HEK293 (cell line): Measurements from ENCODE around the gene FAM193A.

ENCODE experiments used
- CTCF ChIA-PET: fragments of 350-600 bp; formaldehyde crosslinking; extraction: SDS; loops from one replicate; lab custom pipeline; 2021; ENCODE audit warnings: antibody characterized with exemption; lab: Yijun Ruan, JAX
- POLR2A ChIA-PET: fragments of 300-600 bp; formaldehyde crosslinking; extraction: SDS; loops from one replicate; lab custom pipeline; 2020; ENCODE audit warnings: antibody characterized with exemption, inconsistent platforms; lab: Yijun Ruan, JAX
- H3K27ac ChIP-seq: fragments of 200-500 bp; sonication (Bioruptor generic); 2 replicates; pipeline ENCODE4 v1.5.1; 2014; ENCODE audit warnings: low read depth, low read length, control low read depth, inconsistent platforms; ENCODE audit errors: extremely low read depth
- H3K36me3 ChIP-seq, 2 experiments: fragments of 200-500 bp in 1 of 2; sonication (Bioruptor generic) in 1 of 2; 1 replicate in 1 of 2; 2 replicates in 1 of 2; pipeline ENCODE4 v1.5.1; 2014 to 2017; ENCODE audit warnings: inconsistent platforms in 2 of 2, low read length in 2 of 2; ENCODE audit not compliant: control insufficient read depth in 2 of 2, insufficient read depth in 1 of 2
- H3K4me1 ChIP-seq: fragments of 200-500 bp; sonication (Bioruptor generic); 2 replicates; pipeline ENCODE4 v1.5.1; 2014; ENCODE audit warnings: mild to moderate bottlenecking, low read length, inconsistent platforms; ENCODE audit not compliant: control insufficient read depth, insufficient read depth
- H3K4me3 ChIP-seq: 2 replicates; pipeline ENCODE4 v1.5.1; 2011; ENCODE audit warnings: low read depth, mild to moderate bottlenecking, control low read depth, low read length, moderate library complexity
- H3K9me3 ChIP-seq: fragments of 200-500 bp; sonication (Bioruptor generic); 2 replicates; pipeline ENCODE4 v1.5.1; 2014; ENCODE audit warnings: low read depth, low read length, inconsistent platforms; ENCODE audit not compliant: control insufficient read depth, insufficient read depth
- AEBP2 ChIP-seq: fragments of 450-650 bp; formaldehyde crosslinking; IDR thresholded peaks from 2 replicates; pipeline ENCODE4 v1.5.1; 2016; ENCODE audit warnings: missing biosample characterization, missing genetic modification characterization, borderline replicate concordance
- CTCF ChIP-seq: fragments of 450-650 bp; formaldehyde crosslinking; IDR thresholded peaks from 2 replicates; pipeline ENCODE4 v1.5.1; 2016; ENCODE audit warnings: missing biosample characterization, missing genetic modification characterization
- ELK4 ChIP-seq: IDR thresholded peaks from 2 replicates; pipeline ENCODE4 v1.6.1; 2011; ENCODE audit warnings: mild to moderate bottlenecking, low read depth, low read length, borderline replicate concordance
- INSM2 ChIP-seq: fragments of 450-650 bp; formaldehyde crosslinking; IDR thresholded peaks from 2 replicates; pipeline ENCODE4 v1.5.1; 2016; ENCODE audit warnings: missing biosample characterization, missing genetic modification characterization
- KLF17 ChIP-seq: fragments of 450-650 bp; formaldehyde crosslinking; IDR thresholded peaks from 2 replicates; pipeline ENCODE4 v1.5.1; 2016; ENCODE audit warnings: missing biosample characterization, missing genetic modification characterization
- MEIS1 ChIP-seq: sonication (generic); formaldehyde crosslinking; IDR thresholded peaks from 2 replicates; pipeline ENCODE4 v1.8.1; 2022; ENCODE audit warnings: missing genetic modification reagents, mild to moderate bottlenecking, borderline replicate concordance
- REST ChIP-seq: fragments of 450-650 bp; formaldehyde crosslinking; IDR thresholded peaks from 2 replicates; pipeline ENCODE4 v1.5.1; 2016; ENCODE audit warnings: missing biosample characterization, missing genetic modification characterization
- ZBTB17 ChIP-seq: fragments of 450-650 bp; formaldehyde crosslinking; IDR thresholded peaks from 2 replicates; pipeline ENCODE4 v1.5.1; 2016; ENCODE audit warnings: missing biosample characterization, missing genetic modification characterization
- ZFP3 ChIP-seq: fragments of 450-650 bp; formaldehyde crosslinking; IDR thresholded peaks from 2 replicates; pipeline ENCODE4 v1.5.1; 2016; ENCODE audit warnings: low read depth, missing biosample characterization, missing genetic modification characterization
- ZFP69B ChIP-seq: fragments of 450-650 bp; formaldehyde crosslinking; IDR thresholded peaks from 2 replicates; pipeline ENCODE4 v1.5.1; 2016; ENCODE audit warnings: missing biosample characterization, missing genetic modification characterization
- ZNF114 ChIP-seq: fragments of 450-650 bp; formaldehyde crosslinking; IDR thresholded peaks from 2 replicates; pipeline ENCODE4 v1.5.0; 2017; ENCODE audit warnings: missing biosample characterization, missing genetic modification characterization
- ZNF132 ChIP-seq: fragments of 450-650 bp; formaldehyde crosslinking; IDR thresholded peaks from 2 replicates; pipeline ENCODE4 v1.5.1; 2017; ENCODE audit warnings: missing biosample characterization, missing genetic modification characterization, borderline replicate concordance
- ZNF174 ChIP-seq: fragments of 450-650 bp; formaldehyde crosslinking; IDR thresholded peaks from 2 replicates; pipeline ENCODE4 v1.5.0; 2017; ENCODE audit warnings: missing biosample characterization, mild to moderate bottlenecking, missing genetic modification characterization
- ZNF660 ChIP-seq: fragments of 450-650 bp; IDR thresholded peaks from 2 replicates; pipeline ENCODE4 v1.5.1; 2018; ENCODE audit warnings: missing biosample characterization, mild to moderate bottlenecking, missing genetic modification characterization
- ZNF677 ChIP-seq: fragments of 450-650 bp; IDR thresholded peaks from 2 replicates; pipeline ENCODE4 v1.5.0; 2018; ENCODE audit warnings: missing biosample characterization, mild to moderate bottlenecking, missing genetic modification characterization, moderate library complexity

FAM193A gene

GRCh38 chr4:2643555-2643954 is 107.1 kb downstream of the FAM193A start (continued):
- no peak for TF ChIP-seq ELK4
- no peak for TF ChIP-seq ZNF114 (tag by site-specific recombination)
- TF ChIP-seq ZNF132 (tag by site-specific recombination), result no peak

GRCh38 chr4:2646396-2647149 is 110.1 kb downstream of the FAM193A start:
- peaks cover 0 to 79% of the 10 kb centered on the region in 2 experiments; a peak in 2 of 3 replicates for H3K36me3 ChIP-seq
- no peaks in the 10 kb centered on the region for H3K4me1 ChIP-seq
- H3K9me3 ChIP-seq, result no peaks in the 10 kb centered on the region
- H3K27ac ChIP-seq, result no peak overlapping the region
- no peak overlapping the region for H3K4me3 ChIP-seq
- TF ChIP-seq KLF17 (tag by site-specific recombination), result no peak
- no peak for TF ChIP-seq ZNF660 (tag by site-specific recombination)
- no peak for TF ChIP-seq ZFP3 (tag by site-specific recombination)
- no peak for TF ChIP-seq REST (tag by site-specific recombination)
- no peak for TF ChIP-seq ZNF677 (tag by site-specific recombination)
- no peak for TF ChIP-seq INSM2 (tag by site-specific recombination)
- no peak for TF ChIP-seq ZNF174
- no peak for TF ChIP-seq CTCF (tag by site-specific recombination)
- no peak for TF ChIP-seq ZFP69B
- TF ChIP-seq MEIS1 (CRISPR knock-in tag), result no peak
- no peak for TF ChIP-seq AEBP2 (tag by site-specific recombination)
- TF ChIP-seq ZBTB17 (tag by site-specific recombination), result no peak
- POLR2A ChIA-PET, result interaction anchor here (0.7 kb wide), 1 partner anchor 10 kb away, joined by 10 read pairs; no protein-coding TSS in a partner anchor
- CTCF ChIA-PET, result no interaction called here
